SU-DHL-6 (cell line): ENCODE data around the gene PSORS1C1.

Experiments used
- EZH2phosphoT487 ChIP-seq: fragments of 200-600 bp; sonication (generic), shearing (Covaris generic); conservative IDR thresholded peaks from 2 replicates; pipeline ENCODE4 v1.6.1; 2018; ENCODE audit warnings: mild to moderate bottlenecking, antibody characterized with exemption, low read length, moderate library complexity, mixed read lengths
- TF ChIP-seq, protein P1 (sequence below): fragments of 200-600 bp; sonication (generic); IDR thresholded peaks from one replicate; pipeline ENCODE4 v1.5.1; 2017; ENCODE audit warnings: antibody characterized with exemption, mild to moderate bottlenecking, low read length, moderate library complexity; ENCODE audit not compliant: insufficient read depth, poor library complexity, severe bottlenecking

DNA sequence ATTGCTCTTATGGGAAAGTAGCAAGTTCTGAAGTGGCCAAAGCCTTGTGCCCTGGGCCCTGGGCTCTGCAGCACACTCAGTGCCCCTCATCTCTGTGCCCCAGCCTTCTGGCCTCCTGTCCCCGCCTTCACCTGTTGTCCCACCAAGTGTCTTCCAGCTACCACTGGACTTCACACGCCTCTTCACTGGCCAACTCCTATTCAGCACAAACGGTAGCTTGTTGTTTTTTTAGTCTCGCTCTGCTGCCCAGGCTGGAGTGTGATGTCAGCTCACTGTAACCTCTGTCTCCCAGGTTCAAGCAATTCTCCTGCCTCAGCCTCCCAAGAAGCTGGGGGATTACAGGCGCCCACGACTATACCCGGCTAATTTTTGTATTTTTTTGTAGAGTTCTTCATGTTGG is 38.2 kb downstream of the PSORS1C1 start:
- TF ChIP-seq, protein P1, sequence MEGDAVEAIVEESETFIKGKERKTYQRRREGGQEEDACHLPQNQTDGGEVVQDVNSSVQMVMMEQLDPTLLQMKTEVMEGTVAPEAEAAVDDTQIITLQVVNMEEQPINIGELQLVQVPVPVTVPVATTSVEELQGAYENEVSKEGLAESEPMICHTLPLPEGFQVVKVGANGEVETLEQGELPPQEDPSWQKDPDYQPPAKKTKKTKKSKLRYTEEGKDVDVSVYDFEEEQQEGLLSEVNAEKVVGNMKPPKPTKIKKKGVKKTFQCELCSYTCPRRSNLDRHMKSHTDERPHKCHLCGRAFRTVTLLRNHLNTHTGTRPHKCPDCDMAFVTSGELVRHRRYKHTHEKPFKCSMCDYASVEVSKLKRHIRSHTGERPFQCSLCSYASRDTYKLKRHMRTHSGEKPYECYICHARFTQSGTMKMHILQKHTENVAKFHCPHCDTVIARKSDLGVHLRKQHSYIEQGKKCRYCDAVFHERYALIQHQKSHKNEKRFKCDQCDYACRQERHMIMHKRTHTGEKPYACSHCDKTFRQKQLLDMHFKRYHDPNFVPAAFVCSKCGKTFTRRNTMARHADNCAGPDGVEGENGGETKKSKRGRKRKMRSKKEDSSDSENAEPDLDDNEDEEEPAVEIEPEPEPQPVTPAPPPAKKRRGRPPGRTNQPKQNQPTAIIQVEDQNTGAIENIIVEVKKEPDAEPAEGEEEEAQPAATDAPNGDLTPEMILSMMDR, result no peak
- no peak for TF ChIP-seq EZH2phosphoT487
